Astrocyte (in vitro differentiated cells and primary cell): ENCODE measurements around the gene HAPLN1. TPM values are rescaled to one million over a fixed set of nuclear protein-coding genes. Genes with fewer than 3 reads are reported as not detected.
A peak's percentile ranks its signal among the peaks of the same experiment; 100 is the strongest.

Experiments
- DNase-seq: peaks from one replicate; pipeline ENCODE4 v3.0.0-alpha.2; 2010; ENCODE audit warnings: low read depth
- FAIRE-seq: peaks from 2 replicates; lab custom pipeline; 2011; peaks lifted over from hg19 to GRCh38; lab: Jason Lieb, UNC
- H2AFZ ChIP-seq: 2 replicates; pipeline ENCODE4 v1.6.0; 2012; ENCODE audit warnings: low read depth, low read length, inconsistent platforms
- H3K27ac ChIP-seq: 2 replicates; pipeline ENCODE4 v1.5.1; 2011; ENCODE audit warnings: low read depth, low read length, inconsistent platforms
- H3K27me3 ChIP-seq: 2 replicates; pipeline ENCODE4 v1.6.0; 2011; ENCODE audit warnings: low read length, inconsistent platforms; ENCODE audit not compliant: insufficient read depth
- H3K36me3 ChIP-seq: 2 replicates; pipeline ENCODE4 v1.5.1; 2011; ENCODE audit warnings: low read length, inconsistent platforms; ENCODE audit not compliant: insufficient read depth
- H3K4me1 ChIP-seq: 2 replicates; pipeline ENCODE4 v1.5.1; 2011; ENCODE audit warnings: low read length, inconsistent platforms; ENCODE audit not compliant: insufficient read depth
- H3K4me2 ChIP-seq: 2 replicates; pipeline ENCODE4 v1.6.0; 2012; ENCODE audit warnings: low read length, inconsistent platforms
- H3K4me3 ChIP-seq: 2 replicates; pipeline ENCODE4 v1.5.1; 2011; ENCODE audit warnings: low read depth, mild to moderate bottlenecking, low read length, inconsistent platforms; ENCODE audit not compliant: insufficient read depth
- H3K79me2 ChIP-seq: 2 replicates; pipeline ENCODE4 v1.6.0; 2012; ENCODE audit warnings: mild to moderate bottlenecking, low read length, inconsistent platforms; ENCODE audit not compliant: insufficient read depth
- H3K9ac ChIP-seq: 2 replicates; pipeline ENCODE4 v1.6.0; 2012; ENCODE audit warnings: mild to moderate bottlenecking, low read length, inconsistent platforms
- H3K9me3 ChIP-seq: 2 replicates; pipeline ENCODE4 v1.5.1; 2012; ENCODE audit warnings: low read depth, mild to moderate bottlenecking, low read length, inconsistent platforms; ENCODE audit not compliant: insufficient read depth
- H4K20me1 ChIP-seq: 2 replicates; pipeline ENCODE4 v1.6.0; 2012; ENCODE audit warnings: low read length, inconsistent platforms; ENCODE audit not compliant: insufficient read depth
- H3K27ac Mint-ChIP-seq: one replicate; pipeline ENCODE4 v1.8.0; 2021; ENCODE audit warnings: mild to moderate bottlenecking, mixed read lengths; ENCODE audit not compliant: unreplicated experiment
- H3K27me3 Mint-ChIP-seq: one replicate; pipeline ENCODE4 v1.8.0; 2021; ENCODE audit warnings: low read depth, mixed read lengths; ENCODE audit not compliant: unreplicated experiment
- H3K36me3 Mint-ChIP-seq: one replicate; pipeline ENCODE4 v1.8.0; 2021; ENCODE audit warnings: low read depth, mixed read lengths; ENCODE audit not compliant: unreplicated experiment
- H3K4me1 Mint-ChIP-seq: one replicate; pipeline ENCODE4 v1.8.0; 2021; ENCODE audit warnings: low read depth, mixed read lengths; ENCODE audit not compliant: unreplicated experiment
- H3K4me3 Mint-ChIP-seq: one replicate; pipeline ENCODE4 v1.8.0; 2021; ENCODE audit warnings: mild to moderate bottlenecking, moderate library complexity, mixed read lengths; ENCODE audit not compliant: unreplicated experiment
- H3K9me3 Mint-ChIP-seq: one replicate; pipeline ENCODE4 v1.8.0; 2021; ENCODE audit warnings: mild to moderate bottlenecking, mixed read lengths; ENCODE audit not compliant: unreplicated experiment
- CTCF ChIP-seq: IDR thresholded peaks from 2 replicates; pipeline ENCODE4 v1.5.1; 2011; ENCODE audit warnings: low read depth, mild to moderate bottlenecking, inconsistent platforms, low read length, moderate library complexity; ENCODE audit not compliant: insufficient read depth
- EZH2 ChIP-seq: IDR thresholded peaks from 2 replicates; pipeline ENCODE4 v1.6.1; 2012; ENCODE audit warnings: mild to moderate bottlenecking, low read length, inconsistent platforms; ENCODE audit not compliant: insufficient read depth
- total RNA-seq: library from RNA; stranded (reverse); gene quantifications from 2 replicates; pipeline ENCODE4 v1.2.1, GENCODE V29; 2021

The HAPLN1 gene
- total RNA-seq, 1 donor from 2014 or later = 71.9 TPM

GRCh38 chr5:83718195-83718825 lies 2.3 kb downstream of the HAPLN1 start:
- Mint-ChIP-seq H3K36me3 (no peaks in the 10 kb centered on the region), H3K27me3 (no peaks in the 10 kb centered on the region), H3K27ac (peak overlapping the region; percentile 21), H3K4me1 (peaks cover 22% of the 10 kb centered on the region), H3K4me3 (peak overlapping the region; percentile 77), H3K9me3 (no peaks in the 10 kb centered on the region)
- peak; percentile 52 for DNase-seq
- peaks cover 16% of the 10 kb centered on the region for H3K4me1 ChIP-seq
- FAIRE-seq = peak; percentile 99
- H3K4me2 ChIP-seq = peak overlapping the region; percentile 16
- H3K9ac ChIP-seq = no peak overlapping the region
- H2AFZ ChIP-seq = no peak overlapping the region
- no peak overlapping the region for H3K4me3 ChIP-seq
- H3K27me3 ChIP-seq = no peaks in the 10 kb centered on the region
- TF ChIP-seq EZH2 = no peak
- peak; percentile 94 for TF ChIP-seq CTCF
- no peaks in the 10 kb centered on the region for H3K9me3 ChIP-seq
- H3K27ac ChIP-seq = no peak overlapping the region
- no peaks in the 10 kb centered on the region for H4K20me1 ChIP-seq
- no peaks in the 10 kb centered on the region for H3K36me3 ChIP-seq
- no peaks in the 10 kb centered on the region for H3K79me2 ChIP-seq

- H3K9ac ChIP-seq = no peak overlapping the region
- H3K36me3 ChIP-seq = no peaks in the 10 kb centered on the region
- H3K36me3 Mint-ChIP-seq = no peaks in the 10 kb centered on the region
- no peaks in the 10 kb centered on the region for H3K4me1 ChIP-seq
- no peaks in the 10 kb centered on the region for H4K20me1 ChIP-seq
- H3K9me3 Mint-ChIP-seq = no peaks in the 10 kb centered on the region
- H3K4me2 ChIP-seq = no peak overlapping the region
- peaks cover 15% of the 10 kb centered on the region for H3K4me1 Mint-ChIP-seq
- no peak overlapping the region for H2AFZ ChIP-seq
- no peak overlapping the region for H3K27ac Mint-ChIP-seq
- DNase-seq (no peak), FAIRE-seq (no peak)
- no peaks in the 10 kb centered on the region for H3K79me2 ChIP-seq
- no peaks in the 10 kb centered on the region for H3K9me3 ChIP-seq
- H3K27me3 ChIP-seq = no peaks in the 10 kb centered on the region
- H3K27ac ChIP-seq = no peak overlapping the region
- no peak for TF ChIP-seq EZH2
- no peak for TF ChIP-seq CTCF
- peak overlapping the region; percentile 24 for H3K4me3 Mint-ChIP-seq
- no peaks in the 10 kb centered on the region for H3K27me3 Mint-ChIP-seq
- H3K4me3 ChIP-seq = no peak overlapping the region
Measured at GRCh38 chr5:83715236-83716065, 5.2 kb downstream of the HAPLN1 start.

GRCh38 chr5:83714810-83715209 lies 5.8 kb downstream of the HAPLN1 start:
- FAIRE-seq (no peak), DNase-seq (no peak)
- H3K27me3 Mint-ChIP-seq = no peaks in the 10 kb centered on the region
- H3K27me3 ChIP-seq = no peaks in the 10 kb centered on the region
- H2AFZ ChIP-seq = no peak overlapping the region
- H4K20me1 ChIP-seq = no peaks in the 10 kb centered on the region
- H3K4me1 ChIP-seq = no peaks in the 10 kb centered on the region
- peaks cover 12% of the 10 kb centered on the region for H3K4me1 Mint-ChIP-seq
- no peak overlapping the region for H3K27ac ChIP-seq
- H3K36me3 Mint-ChIP-seq = no peaks in the 10 kb centered on the region
- H3K4me2 ChIP-seq = no peak overlapping the region
- no peak overlapping the region for H3K4me3 ChIP-seq
- H3K36me3 ChIP-seq = no peaks in the 10 kb centered on the region
- TF ChIP-seq CTCF (no peak), EZH2 (no peak)
- no peak overlapping the region for H3K27ac Mint-ChIP-seq
- no peaks in the 10 kb centered on the region for H3K9me3 ChIP-seq
- H3K79me2 ChIP-seq = no peaks in the 10 kb centered on the region
- no peak overlapping the region for H3K9ac ChIP-seq
- H3K4me3 Mint-ChIP-seq = no peak overlapping the region
- H3K9me3 Mint-ChIP-seq = no peaks in the 10 kb centered on the region
